Uterus (tissue), 2 donors: ENCODE data around the gene ECHS1.

Experiments used
- CTCF ChIP-seq, 4 experiments: fragments of 200-600 bp in 2 of 4; fragments of 450-650 bp in 2 of 4; sonication (generic) in 2 of 4; IDR thresholded peaks; one replicate each; pipeline ENCODE4 v1.5.1; 2016 to 2019; ENCODE audit warnings: antibody characterized with exemption in 4 of 4, mild to moderate bottlenecking in 2 of 4, moderate library complexity in 1 of 4
- POLR2A ChIP-seq, 2 donors: fragments of 450-650 bp; IDR thresholded peaks; one replicate each; pipeline ENCODE4 v1.6.1; 2016; ENCODE audit warnings: antibody characterized with exemption in 2 of 2, mild to moderate bottlenecking in 1 of 2, moderate library complexity in 1 of 2

GRCh38 chr10:133403784-133404183, 30.6 kb upstream of the ECHS1 start:
- TF ChIP-seq CTCF (IDR thresholded peaks at IDR 0.05) = no peak
- TF ChIP-seq POLR2A (IDR thresholded peaks at IDR 0.05) = no peak
